ENCODE data around the gene HSH2D. TPM values are rescaled to one million over a fixed set of nuclear protein-coding genes. Genes with fewer than 3 reads are reported as not detected.
"Not testable (repeated sequence)": the region's sequence is repeated elsewhere in the genome, so short reads cannot be mapped to it uniquely, and the experiment has no call there.

HSH2D gene
- polyA plus RNA-seq, 1 of the 3 experiments (the other 2 are of a cell fraction) = not detected

DNA sequence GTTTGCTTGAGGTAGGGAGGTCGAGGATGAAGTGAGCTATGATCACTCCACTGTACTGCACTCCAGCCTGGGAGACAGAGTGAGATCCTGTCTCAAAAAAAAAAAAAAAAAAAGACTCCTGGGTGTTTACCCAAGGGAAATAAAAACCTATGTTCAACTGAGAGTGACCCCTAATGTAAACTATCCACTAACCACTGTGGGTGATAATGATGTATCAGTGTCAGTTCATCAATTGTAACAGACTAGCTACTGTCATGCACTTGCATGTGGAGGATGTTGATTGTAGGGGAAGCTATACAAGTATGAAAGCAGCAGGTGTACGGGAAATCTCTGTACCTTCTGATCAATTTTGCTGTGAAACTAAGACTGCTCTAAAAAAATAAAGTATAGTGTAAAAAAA lies 32.5 kb downstream of the HSH2D start (continued):
- TF ChIP-seq, protein P1, sequence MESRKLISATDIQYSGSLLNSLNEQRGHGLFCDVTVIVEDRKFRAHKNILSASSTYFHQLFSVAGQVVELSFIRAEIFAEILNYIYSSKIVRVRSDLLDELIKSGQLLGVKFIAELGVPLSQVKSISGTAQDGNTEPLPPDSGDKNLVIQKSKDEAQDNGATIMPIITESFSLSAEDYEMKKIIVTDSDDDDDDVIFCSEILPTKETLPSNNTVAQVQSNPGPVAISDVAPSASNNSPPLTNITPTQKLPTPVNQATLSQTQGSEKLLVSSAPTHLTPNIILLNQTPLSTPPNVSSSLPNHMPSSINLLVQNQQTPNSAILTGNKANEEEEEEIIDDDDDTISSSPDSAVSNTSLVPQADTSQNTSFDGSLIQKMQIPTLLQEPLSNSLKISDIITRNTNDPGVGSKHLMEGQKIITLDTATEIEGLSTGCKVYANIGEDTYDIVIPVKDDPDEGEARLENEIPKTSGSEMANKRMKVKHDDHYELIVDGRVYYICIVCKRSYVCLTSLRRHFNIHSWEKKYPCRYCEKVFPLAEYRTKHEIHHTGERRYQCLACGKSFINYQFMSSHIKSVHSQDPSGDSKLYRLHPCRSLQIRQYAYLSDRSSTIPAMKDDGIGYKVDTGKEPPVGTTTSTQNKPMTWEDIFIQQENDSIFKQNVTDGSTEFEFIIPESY (IDR thresholded peaks at IDR 0.05; ENCODE audit: borderline replicate concordance, low read depth) = no peak
- no peak for TF ChIP-seq NRF1 (IDR thresholded peaks at IDR 0.05; ENCODE audit: low read depth, low read length)
- TF ChIP-seq, protein P2, sequence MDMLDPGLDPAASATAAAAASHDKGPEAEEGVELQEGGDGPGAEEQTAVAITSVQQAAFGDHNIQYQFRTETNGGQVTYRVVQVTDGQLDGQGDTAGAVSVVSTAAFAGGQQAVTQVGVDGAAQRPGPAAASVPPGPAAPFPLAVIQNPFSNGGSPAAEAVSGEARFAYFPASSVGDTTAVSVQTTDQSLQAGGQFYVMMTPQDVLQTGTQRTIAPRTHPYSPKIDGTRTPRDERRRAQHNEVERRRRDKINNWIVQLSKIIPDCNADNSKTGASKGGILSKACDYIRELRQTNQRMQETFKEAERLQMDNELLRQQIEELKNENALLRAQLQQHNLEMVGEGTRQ (IDR thresholded peaks at IDR 0.05; ENCODE audit: borderline replicate concordance, low read depth, low read length) = no peak
- no peak for TF ChIP-seq EZH2phosphoT487 (IDR thresholded peaks at IDR 0.05; ENCODE audit: borderline replicate concordance, low read depth)
- TF ChIP-seq, protein P3, sequence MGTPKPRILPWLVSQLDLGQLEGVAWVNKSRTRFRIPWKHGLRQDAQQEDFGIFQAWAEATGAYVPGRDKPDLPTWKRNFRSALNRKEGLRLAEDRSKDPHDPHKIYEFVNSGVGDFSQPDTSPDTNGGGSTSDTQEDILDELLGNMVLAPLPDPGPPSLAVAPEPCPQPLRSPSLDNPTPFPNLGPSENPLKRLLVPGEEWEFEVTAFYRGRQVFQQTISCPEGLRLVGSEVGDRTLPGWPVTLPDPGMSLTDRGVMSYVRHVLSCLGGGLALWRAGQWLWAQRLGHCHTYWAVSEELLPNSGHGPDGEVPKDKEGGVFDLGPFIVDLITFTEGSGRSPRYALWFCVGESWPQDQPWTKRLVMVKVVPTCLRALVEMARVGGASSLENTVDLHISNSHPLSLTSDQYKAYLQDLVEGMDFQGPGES (IDR thresholded peaks at IDR 0.05; ENCODE audit: low read depth, low read length) = no peak
- TF ChIP-seq RFX5 (IDR thresholded peaks at IDR 0.05; ENCODE audit: low read length) = no peak
- no peak for TF ChIP-seq FOXJ3 (CRISPR knock-in tag; IDR thresholded peaks at IDR 0.05)
- TF ChIP-seq, protein P4, sequence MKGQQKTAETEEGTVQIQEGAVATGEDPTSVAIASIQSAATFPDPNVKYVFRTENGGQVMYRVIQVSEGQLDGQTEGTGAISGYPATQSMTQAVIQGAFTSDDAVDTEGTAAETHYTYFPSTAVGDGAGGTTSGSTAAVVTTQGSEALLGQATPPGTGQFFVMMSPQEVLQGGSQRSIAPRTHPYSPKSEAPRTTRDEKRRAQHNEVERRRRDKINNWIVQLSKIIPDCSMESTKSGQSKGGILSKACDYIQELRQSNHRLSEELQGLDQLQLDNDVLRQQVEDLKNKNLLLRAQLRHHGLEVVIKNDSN (IDR thresholded peaks at IDR 0.05; ENCODE audit: borderline replicate concordance, low read depth) = no peak
- TF ChIP-seq SIN3A (IDR thresholded peaks at IDR 0.05; ENCODE audit: borderline replicate concordance, low read depth, low read length) = no peak
- TF ChIP-seq RXRA (IDR thresholded peaks at IDR 0.05; ENCODE audit: borderline replicate concordance, low read depth) = no peak
- no peak for TF ChIP-seq GATA2 (CRISPR knock-in tag; IDR thresholded peaks at IDR 0.05)
- no peak for TF ChIP-seq YY1 (IDR thresholded peaks at IDR 0.05; ENCODE audit: low read depth)

DNA sequence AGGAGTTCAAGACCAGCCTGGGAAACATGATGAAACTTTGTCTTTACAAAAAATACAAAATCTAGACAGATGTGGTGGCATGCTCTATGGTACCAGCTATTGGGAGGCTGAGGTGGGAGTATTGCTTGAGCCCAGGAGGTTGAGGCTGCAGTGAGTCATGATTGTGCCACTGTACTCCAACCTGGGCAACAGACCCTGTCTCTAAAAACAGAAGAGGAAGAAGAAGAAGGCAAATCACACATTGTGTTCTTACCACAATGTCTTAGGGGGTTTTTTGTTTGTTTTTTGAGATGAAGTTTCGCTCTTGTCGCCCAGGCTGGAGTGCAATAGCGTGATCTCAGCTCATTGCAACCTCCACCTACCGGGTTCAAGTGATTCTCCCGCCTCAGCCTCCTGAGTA lies 35.4 kb downstream of the HSH2D start:
- POLR2A ChIA-PET; H3K79me2 ChIP-seq (ENCODE audit: insufficient read depth); H3K27ac ChIP-seq (ENCODE audit: low read depth in 2 of 2, low read length in 1 of 2); H3K4me2 ChIP-seq; H2AFZ ChIP-seq (ENCODE audit: low read depth); H3K36me3 ChIP-seq (replicated peaks in 1 of 2; ENCODE audit: control insufficient read depth in 1 of 2, insufficient read depth in 2 of 2, low read length in 1 of 2); H3K9me2 ChIP-seq; H3K4me1 ChIP-seq (ENCODE audit: control insufficient read depth in 1 of 2, insufficient read depth in 2 of 2, low read depth in 1 of 2, low read length in 1 of 2); H3K9me3 ChIP-seq; DNase-seq; H3K9ac ChIP-seq; H3K4me3 ChIP-seq (ENCODE audit: low read depth in 2 of 2, low read length in 1 of 2); H4K20me1 ChIP-seq (ENCODE audit: insufficient read depth): not testable (repeated sequence)
- CTCF ChIA-PET = interaction anchor here (6.0 kb wide), 1 partner anchor 138 kb away, joined by 59 read pairs; no protein-coding TSS in a partner anchor
- peaks cover 11% of the 10 kb centered on the region; the same call in 1 of the 2 replicates for H3K27me3 ChIP-seq (ENCODE audit: insufficient read depth)
- H3F3A ChIP-seq (replicated peaks; ENCODE audit: insufficient read depth) = peaks cover 15% of the 10 kb centered on the region
- 45% methylated on average over 5 of the region's 5 CpGs for WGBS (ENCODE audit: low lambda C conversion rate)

All from SK-N-SH (cell line).